Endothelial cell (in vitro differentiated cells): ENCODE results near the gene GRM6. TPM values are rescaled to one million over a fixed set of nuclear protein-coding genes. Genes with fewer than 3 reads are reported as not detected.

Experiments used
- DNase-seq: peaks from one replicate; pipeline ENCODE4 v3.0.0; 2021; ENCODE audit warnings: low spot score
- H3K27ac Mint-ChIP-seq: one replicate; pipeline ENCODE4 v1.8.0; 2021; ENCODE audit warnings: mixed read lengths, inconsistent platforms; ENCODE audit not compliant: unreplicated experiment
- H3K27me3 Mint-ChIP-seq: one replicate; pipeline ENCODE4 v1.8.0; 2021; ENCODE audit warnings: mild to moderate bottlenecking, moderate library complexity, mixed read lengths, inconsistent platforms; ENCODE audit not compliant: unreplicated experiment
- H3K36me3 Mint-ChIP-seq: one replicate; pipeline ENCODE4 v1.8.0; 2021; ENCODE audit warnings: mild to moderate bottlenecking, low read depth, mixed read lengths, inconsistent platforms; ENCODE audit not compliant: unreplicated experiment
- H3K4me1 Mint-ChIP-seq: one replicate; pipeline ENCODE4 v1.8.0; 2021; ENCODE audit warnings: mild to moderate bottlenecking, mixed read lengths, inconsistent platforms; ENCODE audit not compliant: unreplicated experiment
- H3K4me3 Mint-ChIP-seq: one replicate; pipeline ENCODE4 v1.8.0; 2021; ENCODE audit warnings: mild to moderate bottlenecking, mixed read lengths, inconsistent platforms; ENCODE audit not compliant: unreplicated experiment
- H3K9me3 Mint-ChIP-seq: one replicate; pipeline ENCODE4 v1.8.0; 2021; ENCODE audit warnings: mixed read lengths, inconsistent platforms; ENCODE audit not compliant: unreplicated experiment
- total RNA-seq: library from RNA; stranded (reverse); fragmentation: NEBNext Ultra II Directional; extraction: Animal tissue kit (Norgen Biotek cat#: 25700); gene quantifications from one replicate; pipeline ENCODE4 v1.2.1, GENCODE V29; 2021; ENCODE audit not compliant: unreplicated experiment
- TF ChIP-seq, protein P1 (sequence below): fragments of 200-600 bp; sonication (generic); IDR thresholded peaks from one replicate; pipeline ENCODE4 v1.5.0; 2021; ENCODE audit warnings: antibody characterized with exemption; ENCODE audit not compliant: unreplicated experiment

GRM6 gene
- total RNA-seq, 1 donor from 2014 or later, result not detected

DNA sequence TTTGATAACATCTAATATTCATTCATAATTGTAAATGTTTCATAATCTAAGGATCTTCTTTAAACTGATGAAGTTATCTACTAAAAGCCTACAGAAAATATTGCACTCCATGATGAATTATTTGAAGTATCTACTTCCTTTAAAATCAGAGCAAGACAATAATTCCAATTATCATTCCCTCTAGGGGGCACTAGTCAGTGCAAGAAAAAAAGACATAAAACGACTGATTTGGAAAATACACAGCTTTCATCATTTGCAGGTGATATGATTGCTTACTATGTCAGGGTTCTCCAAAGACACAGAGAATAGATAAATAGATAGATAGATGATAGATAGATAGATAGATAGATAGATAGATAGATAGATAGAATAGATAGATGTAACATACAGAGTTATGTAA, 13.5 kb upstream of the GRM6 start:
- TF ChIP-seq, protein P1, sequence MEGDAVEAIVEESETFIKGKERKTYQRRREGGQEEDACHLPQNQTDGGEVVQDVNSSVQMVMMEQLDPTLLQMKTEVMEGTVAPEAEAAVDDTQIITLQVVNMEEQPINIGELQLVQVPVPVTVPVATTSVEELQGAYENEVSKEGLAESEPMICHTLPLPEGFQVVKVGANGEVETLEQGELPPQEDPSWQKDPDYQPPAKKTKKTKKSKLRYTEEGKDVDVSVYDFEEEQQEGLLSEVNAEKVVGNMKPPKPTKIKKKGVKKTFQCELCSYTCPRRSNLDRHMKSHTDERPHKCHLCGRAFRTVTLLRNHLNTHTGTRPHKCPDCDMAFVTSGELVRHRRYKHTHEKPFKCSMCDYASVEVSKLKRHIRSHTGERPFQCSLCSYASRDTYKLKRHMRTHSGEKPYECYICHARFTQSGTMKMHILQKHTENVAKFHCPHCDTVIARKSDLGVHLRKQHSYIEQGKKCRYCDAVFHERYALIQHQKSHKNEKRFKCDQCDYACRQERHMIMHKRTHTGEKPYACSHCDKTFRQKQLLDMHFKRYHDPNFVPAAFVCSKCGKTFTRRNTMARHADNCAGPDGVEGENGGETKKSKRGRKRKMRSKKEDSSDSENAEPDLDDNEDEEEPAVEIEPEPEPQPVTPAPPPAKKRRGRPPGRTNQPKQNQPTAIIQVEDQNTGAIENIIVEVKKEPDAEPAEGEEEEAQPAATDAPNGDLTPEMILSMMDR, result no peak
- Mint-ChIP-seq H3K36me3 (peaks cover 6% of the 10 kb centered on the region), H3K27ac (no peak overlapping the region)

DNA sequence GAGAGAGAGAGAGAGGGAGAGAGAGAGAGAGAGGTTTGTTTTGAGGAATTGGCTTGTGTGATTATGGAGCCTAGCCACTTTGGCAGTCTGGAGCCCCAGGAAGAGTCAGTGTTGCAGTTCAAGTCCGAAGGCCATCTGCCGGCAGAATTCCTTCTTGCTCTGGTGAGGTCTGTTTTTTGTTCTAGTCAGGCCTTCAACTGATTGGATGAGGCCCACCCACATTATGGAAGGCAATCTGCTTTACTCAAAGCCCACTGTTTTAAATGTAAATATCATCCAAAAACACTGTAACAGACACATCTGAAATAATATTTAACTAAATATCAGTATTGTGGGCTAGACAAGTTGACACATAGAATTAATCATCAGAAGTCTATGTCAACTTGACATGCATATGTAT, 11.4 kb upstream of the GRM6 start:
- TF ChIP-seq, protein P1, result no peak
- H3K9me3 Mint-ChIP-seq, result peaks cover 15% of the 10 kb centered on the region

More for the DNA sequence above, 13.5 kb upstream of the GRM6 start:
- no peak overlapping the region for H3K4me3 Mint-ChIP-seq
- no peaks in the 10 kb centered on the region for H3K4me1 Mint-ChIP-seq
- H3K27me3 Mint-ChIP-seq, result peaks cover 4% of the 10 kb centered on the region
- H3K9me3 Mint-ChIP-seq, result peaks cover 28% of the 10 kb centered on the region
- DNase-seq, result no peak

DNA sequence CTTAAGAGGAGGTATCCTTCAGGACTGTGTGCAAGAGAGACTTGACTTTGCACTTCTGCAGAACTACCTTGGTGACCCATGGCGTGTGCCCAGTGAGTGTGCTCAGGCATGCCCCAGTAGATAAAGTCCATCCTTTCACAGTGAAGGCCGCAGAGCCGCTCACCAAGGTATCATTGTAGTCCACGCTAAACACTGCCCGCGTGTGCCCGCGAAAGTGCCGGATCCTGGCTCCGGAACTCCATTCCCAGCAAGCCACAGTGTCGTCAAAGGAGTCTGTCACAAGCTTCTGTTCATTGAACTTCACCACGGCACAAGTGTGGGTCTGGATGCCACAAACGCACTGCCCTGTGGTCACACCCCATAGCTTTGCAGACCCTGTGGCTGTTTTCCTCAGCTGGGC, 3.3 kb upstream of the GRM6 start:
- H3K27me3 Mint-ChIP-seq, result peaks cover 18% of the 10 kb centered on the region
- DNase-seq, result no peak
- H3K4me3 Mint-ChIP-seq, result no peak overlapping the region
- peaks cover 3% of the 10 kb centered on the region for H3K9me3 Mint-ChIP-seq
- TF ChIP-seq, protein P1, result no peak
- H3K36me3 Mint-ChIP-seq, result peaks cover 8% of the 10 kb centered on the region
- no peak overlapping the region for H3K27ac Mint-ChIP-seq
- peaks cover 3% of the 10 kb centered on the region for H3K4me1 Mint-ChIP-seq

More for the DNA sequence above, 11.4 kb upstream of the GRM6 start:
- Mint-ChIP-seq H3K36me3 (peaks cover 3% of the 10 kb centered on the region), H3K4me1 (no peaks in the 10 kb centered on the region), H3K4me3 (no peak overlapping the region), H3K27ac (no peak overlapping the region), H3K27me3 (peaks cover 4% of the 10 kb centered on the region)
- DNase-seq, result no peak

DNA sequence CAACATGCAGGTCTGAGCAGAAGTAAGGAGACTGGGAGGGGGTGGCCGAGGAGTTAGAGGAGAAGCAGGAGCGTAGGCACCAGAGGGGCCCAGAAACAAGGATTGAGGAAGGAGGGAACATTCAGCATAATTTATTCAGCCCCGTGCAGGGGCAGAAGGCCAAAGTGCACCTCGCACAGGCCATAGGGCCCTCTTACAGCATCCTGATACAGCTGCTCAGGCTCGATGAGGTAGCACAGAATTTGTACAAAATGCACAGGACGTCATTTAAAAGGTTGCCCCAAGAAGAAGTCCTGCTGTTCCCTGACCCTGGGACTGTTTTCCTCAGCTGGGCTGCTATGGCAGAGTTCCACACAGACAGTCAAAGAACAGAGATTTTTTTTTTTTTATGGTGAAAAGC, 2.1 kb upstream of the GRM6 start:
- TF ChIP-seq, protein P1, result no peak
- H3K4me1 Mint-ChIP-seq, result peaks cover 3% of the 10 kb centered on the region
- peaks cover 18% of the 10 kb centered on the region for H3K36me3 Mint-ChIP-seq
- H3K9me3 Mint-ChIP-seq, result peaks cover 10% of the 10 kb centered on the region
- no peak overlapping the region for H3K27ac Mint-ChIP-seq
- H3K4me3 Mint-ChIP-seq, result no peak overlapping the region
- peaks cover 23% of the 10 kb centered on the region for H3K27me3 Mint-ChIP-seq
- DNase-seq, result no peak

DNA sequence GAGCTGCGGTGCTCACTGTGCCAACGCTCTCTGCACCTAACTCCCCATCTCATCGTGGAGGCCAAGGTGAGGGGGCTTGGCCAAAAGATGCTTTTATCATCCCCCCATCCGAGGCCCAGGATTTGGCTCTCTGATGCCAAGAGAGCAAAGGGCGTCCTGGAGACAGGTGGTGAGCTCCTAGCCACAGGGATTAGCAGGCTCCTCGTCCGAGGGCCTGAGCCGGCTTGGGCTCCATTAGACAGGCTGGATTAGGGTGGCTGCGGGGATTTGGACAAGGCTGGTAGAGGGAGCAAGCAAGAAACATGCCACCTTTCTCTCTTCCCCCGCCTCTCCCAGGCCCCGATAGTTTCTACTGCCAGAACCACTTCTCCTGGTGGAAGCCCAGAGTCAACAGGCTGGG, 1.0 kb upstream of the GRM6 start:
- H3K9me3 Mint-ChIP-seq, result peaks cover 10% of the 10 kb centered on the region
- DNase-seq, result no peak
- H3K36me3 Mint-ChIP-seq, result peaks cover 18% of the 10 kb centered on the region
- no peak overlapping the region for H3K27ac Mint-ChIP-seq
- H3K27me3 Mint-ChIP-seq, result peaks cover 24% of the 10 kb centered on the region
- H3K4me1 Mint-ChIP-seq, result peaks cover 3% of the 10 kb centered on the region
- no peak overlapping the region for H3K4me3 Mint-ChIP-seq
- TF ChIP-seq, protein P1, result no peak
